Right lobe of liver (tissue), 6 donors: ENCODE results near the gene DLST. TPM values are rescaled to one million over a fixed set of nuclear protein-coding genes. Genes with fewer than 3 reads are reported as not detected.

Experiments
- ATAC-seq, 4 donors: fragments of 200-7000 bp; cut with Tn5 transposase; one replicate each; pipeline ENCODE4 v1.9.1; 2020; ENCODE audit warnings: mild to moderate bottlenecking in 4 of 4, moderate library complexity in 4 of 4
- DNase-seq, 3 donors: peaks; one replicate each; pipeline ENCODE4 v3.0.0-alpha.2; 2020
- H3K27ac ChIP-seq, 3 donors: fragments of 200-600 bp; one replicate each; pipeline ENCODE4 v1.8.0; 2022
- H3K27me3 ChIP-seq, 2 donors: fragments of 200-600 bp; one replicate each; pipeline ENCODE4 v1.8.0; 2022
- H3K36me3 ChIP-seq, 4 donors: fragments of 200-600 bp; sonication (generic) in 1 of 4; one replicate each; pipeline versions ENCODE4 v1.5.1 to v1.8.0; 2017 to 2022; ENCODE audit warnings: control low read depth in 1 of 4
- H3K4me1 ChIP-seq, 4 donors: fragments of 200-600 bp; sonication (generic) in 1 of 4; one replicate each; pipeline versions ENCODE4 v1.5.1 to v1.8.0; 2017 to 2022; ENCODE audit warnings: control low read depth in 1 of 4
- H3K4me3 ChIP-seq, 3 donors: fragments of 200-600 bp; one replicate each; pipeline ENCODE4 v1.8.0; 2022
- H3K9me3 ChIP-seq, 4 donors: fragments of 200-600 bp; sonication (generic) in 1 of 4; one replicate each; pipeline versions ENCODE4 v1.5.1 to v1.8.0; 2017 to 2022; ENCODE audit warnings: control low read depth in 1 of 4
- POLR2A ChIP-seq: fragments of 450-650 bp; IDR thresholded peaks from one replicate; pipeline ENCODE4 v1.6.1; 2017; ENCODE audit warnings: antibody characterized with exemption, mild to moderate bottlenecking
- WGBS: methylation state at CpG from one replicate; pipeline ENCODE4 v1.1.6; 2018; ENCODE audit warnings: low coverage, low lambda C conversion rate; ENCODE audit not compliant: insufficient coverage; ENCODE audit errors: missing lambda C conversion rate; 5-methylcytosine and 5-hydroxymethylcytosine counted together
- intact Hi-C, 2 donors: fragments of 100-400 bp; cut with DNase I; formaldehyde crosslinking; loops; one replicate each; pipeline versions ENCODE4 v1.11.2 to v1.14.1; 2022
- total RNA-seq, 6 experiments: library from RNA; depleted of rRNA in 2 of 6; stranded (reverse); fragments of >200 nt in 2 of 6; fragmentation: NEBNext Ultra II Directional in 3 of 6; extraction: Animal tissue kit (Norgen Biotek cat#: 25700) in 3 of 6; gene quantifications; one replicate each; pipeline versions ENCODE4 v1.1.0 to v1.2.4, GENCODE V29; 2016 to 2023
- TF ChIP-seq, protein P1 (sequence below), 4 donors: fragments of 200-600 bp in 3 of 4; fragments of 450-650 bp in 1 of 4; IDR thresholded peaks; one replicate each; pipeline versions ENCODE4 v1.5.1 to v1.8.0; 2016 to 2022; ENCODE audit warnings: antibody characterized with exemption in 4 of 4, mild to moderate bottlenecking in 2 of 4
- donor health status: DM: no; HTN: yes; CAD: no.
- donor health status: DM: no; HTN: no; CAD: no.
- donor health status: DM: no; HTN: no; CAD: no.
- donor health status: DM: no; HTN: yes; CAD: no.
- donor health status: DM: no; HTN: yes; CAD: no.

The DLST gene
- total RNA-seq, 6 experiments from 2014 or later = 63.8 to 112 (median 68.8) TPM

DNA sequence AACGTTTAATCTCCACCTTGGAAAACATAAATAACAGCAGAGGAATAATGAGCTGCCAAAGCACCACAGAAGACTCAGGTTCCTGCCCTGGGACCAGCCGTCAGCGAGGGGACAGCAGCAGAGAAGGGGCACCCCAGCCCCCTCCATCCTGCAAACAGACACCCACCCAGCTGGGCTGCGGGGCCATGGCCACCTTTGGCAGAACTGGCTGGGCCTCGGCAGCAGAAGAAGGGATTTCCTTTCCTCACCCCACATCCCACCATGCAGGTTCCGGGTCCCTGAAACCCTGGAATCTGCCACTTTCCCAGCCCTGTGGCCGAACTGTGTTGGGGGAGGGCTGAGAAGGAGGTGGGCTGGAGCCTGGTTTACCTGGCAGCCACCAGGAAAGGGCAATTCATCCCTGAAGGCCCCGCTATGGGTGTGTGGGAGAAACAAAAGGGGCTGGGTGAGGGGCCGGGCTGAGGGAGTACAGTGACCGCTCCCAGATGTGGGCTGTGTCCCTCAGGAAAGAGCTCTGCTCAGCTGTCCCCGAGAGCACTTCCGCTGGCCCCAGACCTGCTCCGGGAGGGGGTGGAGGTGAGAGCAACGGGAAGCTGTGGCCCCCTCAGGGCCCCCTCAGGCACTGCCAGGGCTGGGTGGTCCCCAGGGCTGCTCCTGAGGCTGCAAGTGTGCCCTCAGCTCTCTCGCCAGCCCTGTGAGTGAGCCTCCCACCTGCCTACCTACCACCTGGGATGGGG, 69.9 kb downstream of the DLST start:
- intact Hi-C loops = no loop called here

DNA sequence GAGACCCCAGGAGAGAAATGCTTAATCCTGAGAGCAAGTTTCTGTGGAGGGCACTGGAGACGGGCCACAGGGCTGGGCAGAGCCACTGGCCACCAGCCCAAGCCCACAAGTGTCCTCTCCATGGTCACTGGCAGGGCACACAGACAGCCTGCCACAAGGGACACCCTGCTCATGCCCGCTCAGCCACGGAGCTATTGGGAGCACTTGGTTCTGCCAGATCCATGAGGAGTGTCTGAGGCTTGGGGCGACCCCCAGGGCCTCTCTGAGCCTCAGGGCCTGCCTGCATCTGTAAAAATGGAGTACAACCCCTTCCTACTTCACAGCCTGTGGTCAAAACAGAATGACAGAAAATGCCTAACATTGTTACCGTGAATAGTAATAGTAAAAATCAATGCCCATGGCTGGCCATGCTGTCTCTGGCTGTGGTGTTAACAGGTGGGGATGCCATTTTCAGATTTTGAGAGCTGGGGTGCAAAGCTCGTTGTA, 70.5 kb downstream of the DLST start:
- intact Hi-C loops = no loop called here
- H3K36me3 ChIP-seq = no peaks in the 10 kb centered on the region
- no peak for ATAC-seq
- H3K4me1 ChIP-seq = peaks cover 0 to 4% (median 0%) of the 10 kb centered on the region in 4 donors
- no peak overlapping the region for H3K4me3 ChIP-seq
- H3K9me3 ChIP-seq = no peaks in the 10 kb centered on the region
- 48% methylated on average over 2 of the region's 6 CpGs for WGBS
- H3K27me3 ChIP-seq = no peaks in the 10 kb centered on the region
- TF ChIP-seq, protein P1, sequence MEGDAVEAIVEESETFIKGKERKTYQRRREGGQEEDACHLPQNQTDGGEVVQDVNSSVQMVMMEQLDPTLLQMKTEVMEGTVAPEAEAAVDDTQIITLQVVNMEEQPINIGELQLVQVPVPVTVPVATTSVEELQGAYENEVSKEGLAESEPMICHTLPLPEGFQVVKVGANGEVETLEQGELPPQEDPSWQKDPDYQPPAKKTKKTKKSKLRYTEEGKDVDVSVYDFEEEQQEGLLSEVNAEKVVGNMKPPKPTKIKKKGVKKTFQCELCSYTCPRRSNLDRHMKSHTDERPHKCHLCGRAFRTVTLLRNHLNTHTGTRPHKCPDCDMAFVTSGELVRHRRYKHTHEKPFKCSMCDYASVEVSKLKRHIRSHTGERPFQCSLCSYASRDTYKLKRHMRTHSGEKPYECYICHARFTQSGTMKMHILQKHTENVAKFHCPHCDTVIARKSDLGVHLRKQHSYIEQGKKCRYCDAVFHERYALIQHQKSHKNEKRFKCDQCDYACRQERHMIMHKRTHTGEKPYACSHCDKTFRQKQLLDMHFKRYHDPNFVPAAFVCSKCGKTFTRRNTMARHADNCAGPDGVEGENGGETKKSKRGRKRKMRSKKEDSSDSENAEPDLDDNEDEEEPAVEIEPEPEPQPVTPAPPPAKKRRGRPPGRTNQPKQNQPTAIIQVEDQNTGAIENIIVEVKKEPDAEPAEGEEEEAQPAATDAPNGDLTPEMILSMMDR (IDR thresholded peaks at IDR 0.05) = no peak
- no peak for TF ChIP-seq POLR2A
- no peak overlapping the region for H3K27ac ChIP-seq
- no peak for DNase-seq

More for the DNA sequence above, 69.9 kb downstream of the DLST start:
- no peak for TF ChIP-seq POLR2A
- TF ChIP-seq, protein P1 (IDR thresholded peaks at IDR 0.05) = no peak
- ATAC-seq (no peak), DNase-seq (no peak)
- no peak overlapping the region for H3K4me3 ChIP-seq
- no peaks in the 10 kb centered on the region for H3K36me3 ChIP-seq
- no peaks in the 10 kb centered on the region for H3K9me3 ChIP-seq
- H3K27me3 ChIP-seq = no peaks in the 10 kb centered on the region
- H3K4me1 ChIP-seq = peaks cover 0 to 4% (median 0%) of the 10 kb centered on the region in 4 donors
- H3K27ac ChIP-seq = no peak overlapping the region
- 82% methylated on average over 3 of the region's 15 CpGs for WGBS

DNA sequence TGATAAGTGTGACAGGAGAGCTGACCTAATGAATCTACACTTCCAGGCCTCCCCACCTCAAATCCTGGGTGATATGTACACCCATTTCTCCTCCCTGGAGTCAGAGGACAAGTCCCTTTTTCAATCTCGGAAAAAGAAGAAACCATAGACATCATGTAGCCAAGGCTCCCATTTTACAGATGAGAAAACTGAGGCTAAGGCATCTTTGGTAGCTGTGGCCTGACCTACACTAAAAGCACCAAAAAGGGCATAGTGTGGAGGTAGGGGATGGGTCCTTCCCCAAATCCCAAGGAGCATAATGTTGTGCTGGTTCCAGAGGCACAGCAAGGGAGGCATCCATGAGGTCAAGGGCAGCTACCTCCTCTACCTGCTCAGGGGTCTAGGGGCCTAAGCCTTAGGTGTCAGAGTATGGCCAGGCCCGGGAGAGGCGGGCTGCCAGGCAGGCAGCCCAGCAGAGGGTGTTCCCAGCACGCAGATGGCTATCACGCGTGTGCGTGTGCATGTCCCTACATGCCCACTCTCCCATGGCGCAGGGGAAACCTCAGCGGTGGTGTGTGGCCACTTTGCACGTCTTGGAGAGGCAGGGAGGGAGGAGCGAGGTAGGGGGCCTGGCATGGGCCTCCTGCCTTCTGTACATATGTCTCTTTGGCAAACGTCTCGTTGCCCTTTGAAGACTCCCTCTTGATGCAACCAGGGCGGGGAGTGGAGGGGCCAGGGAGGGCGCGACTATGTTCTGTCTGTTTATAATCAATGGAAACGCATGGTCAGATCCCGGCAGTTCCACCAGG, 71.2 kb downstream of the DLST start:
- WGBS = 63% methylated on average over 1 of the region's 18 CpGs
- no peaks in the 10 kb centered on the region for H3K36me3 ChIP-seq
- H3K27ac ChIP-seq = no peak overlapping the region
- ATAC-seq (no peak), DNase-seq (no peak)
- H3K4me3 ChIP-seq = no peak overlapping the region
- intact Hi-C loops = no loop called here
- H3K27me3 ChIP-seq = no peaks in the 10 kb centered on the region
- H3K4me1 ChIP-seq = peaks cover 0 to 4% (median 0%) of the 10 kb centered on the region in 4 donors
- no peaks in the 10 kb centered on the region for H3K9me3 ChIP-seq
- TF ChIP-seq POLR2A = no peak
- TF ChIP-seq, protein P1 (IDR thresholded peaks at IDR 0.05) = no peak

Other genes with a start within 250 kb of the DLST start
- gene AREL1, start 168.8 kb upstream of the DLST start, total RNA-seq = 10 to 100 TPM; 12.7 to 17.9 (median 15.9) TPM
- 10 to 100 TPM; 19.4 to 25.7 (median 22.5) TPM for gene FCF1, start 168.8 kb upstream of the DLST start, total RNA-seq
- 10 to 100 TPM; 14.8 to 20.0 (median 17.1) TPM for gene YLPM1, start 118.6 kb upstream of the DLST start, total RNA-seq
- not detected for gene PROX2, start 5.8 kb upstream of the DLST start, total RNA-seq
- 1 to 10 TPM; 3.9 to 7.9 (median 4.9) TPM for gene RPS6KL1, start 41.3 kb downstream of the DLST start, total RNA-seq
- 1 to 10 TPM in 5 of 6 experiments, under 1 TPM in 1; 0.55 to 4.2 (median 2.1) TPM for gene PGF, start 73.7 kb downstream of the DLST start, total RNA-seq
- gene EIF2B2, start 121.0 kb downstream of the DLST start, total RNA-seq = 10 to 100 TPM; 16.1 to 37.5 (median 20.1) TPM
- gene MLH3, start 169.6 kb downstream of the DLST start, total RNA-seq = 10 to 100 TPM in 5 of 6 experiments, 1 to 10 TPM in 1; 9.6 to 20.2 (median 13.2) TPM
- gene ACYP1, start 182.1 kb downstream of the DLST start, total RNA-seq = 1 to 10 TPM; 1.7 to 6.6 (median 3.6) TPM
- 1 to 10 TPM; 2.1 to 9.6 (median 3.1) TPM for gene ZC2HC1C, start 187.7 kb downstream of the DLST start, total RNA-seq
- gene NEK9, start 245.1 kb downstream of the DLST start, total RNA-seq = 10 to 100 TPM; 22.2 to 56.8 (median 39.6) TPM